IPS DF 19.7 (cell line): Measurements from ENCODE around the gene TRAP1.

Experiments
- DNase-seq: peaks from one replicate; pipeline ENCODE4 v3.0.0-alpha.2; 2013; ENCODE audit warnings: low read depth, low spot score

The TRAP1 gene

DNA sequence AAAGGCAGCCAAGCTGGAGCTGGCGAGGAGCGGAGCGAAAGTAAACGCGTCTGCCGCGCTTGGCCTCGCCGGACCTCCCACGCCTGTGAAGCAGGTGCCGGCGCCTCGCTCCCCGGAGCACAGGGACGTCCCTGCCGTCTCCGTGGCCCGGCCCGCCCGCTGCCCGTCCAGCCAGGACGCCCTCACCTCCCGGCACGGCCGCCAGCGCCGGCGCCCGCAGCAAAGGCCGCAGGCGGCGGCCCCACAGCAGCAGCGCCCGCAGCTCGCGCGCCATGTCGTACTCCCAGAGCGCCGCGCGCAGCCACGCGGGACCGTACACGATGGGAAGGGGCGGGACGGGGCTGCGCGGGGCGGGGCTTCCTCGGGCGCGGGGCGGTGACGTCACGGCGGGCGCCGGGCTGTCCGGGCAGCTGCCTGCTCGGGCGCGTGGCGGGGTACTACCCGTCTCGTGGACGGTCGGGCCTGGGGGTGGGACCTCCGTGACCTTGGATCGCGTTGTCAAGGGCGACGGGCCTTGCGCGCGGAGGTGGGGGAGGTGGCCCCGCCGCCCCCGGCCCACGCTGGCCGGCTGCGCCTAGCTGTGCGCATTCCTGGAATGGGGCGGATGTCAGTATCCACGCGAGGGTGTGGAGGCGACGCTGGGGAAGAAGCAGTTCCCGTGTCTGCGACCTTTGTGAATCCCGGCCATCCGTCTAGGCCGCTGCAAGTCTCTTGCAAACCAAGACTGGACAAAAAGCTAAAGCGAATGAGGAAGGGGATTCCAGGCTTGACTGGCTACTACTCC, at the start of gene TRAP1:
Gene TRAP1, minus strand, starts transcription at position 290 of the 784 bp plus-strand sequence. Its CDS starts 16 bp downstream, at position 274.
- DNase-seq: no peak

- DNase-seq: no peak
Observed at GRCh38 chr16:3766177-3766576, 48.9 kb upstream of the TRAP1 start.

DNA sequence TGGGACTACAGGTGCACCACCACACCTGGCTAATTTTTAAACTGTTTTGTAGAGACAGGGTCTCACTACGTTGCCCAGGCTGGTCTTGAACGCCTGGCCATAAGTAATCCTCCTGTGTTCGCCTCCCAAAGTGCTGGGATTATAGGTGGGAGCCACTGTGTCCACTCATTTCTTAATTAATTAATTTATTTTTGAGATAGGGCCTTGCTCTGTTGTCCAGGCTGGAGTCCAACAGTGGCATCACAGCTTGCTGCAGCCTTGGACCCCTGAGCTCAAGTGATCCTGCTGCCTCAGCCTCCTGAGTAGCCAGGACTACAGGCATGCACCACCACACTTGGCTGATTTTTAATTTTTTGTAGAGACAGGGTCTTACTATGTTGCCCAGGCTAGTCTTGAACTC, 47.1 kb upstream of the TRAP1 start:
- no peak for DNase-seq

DNA sequence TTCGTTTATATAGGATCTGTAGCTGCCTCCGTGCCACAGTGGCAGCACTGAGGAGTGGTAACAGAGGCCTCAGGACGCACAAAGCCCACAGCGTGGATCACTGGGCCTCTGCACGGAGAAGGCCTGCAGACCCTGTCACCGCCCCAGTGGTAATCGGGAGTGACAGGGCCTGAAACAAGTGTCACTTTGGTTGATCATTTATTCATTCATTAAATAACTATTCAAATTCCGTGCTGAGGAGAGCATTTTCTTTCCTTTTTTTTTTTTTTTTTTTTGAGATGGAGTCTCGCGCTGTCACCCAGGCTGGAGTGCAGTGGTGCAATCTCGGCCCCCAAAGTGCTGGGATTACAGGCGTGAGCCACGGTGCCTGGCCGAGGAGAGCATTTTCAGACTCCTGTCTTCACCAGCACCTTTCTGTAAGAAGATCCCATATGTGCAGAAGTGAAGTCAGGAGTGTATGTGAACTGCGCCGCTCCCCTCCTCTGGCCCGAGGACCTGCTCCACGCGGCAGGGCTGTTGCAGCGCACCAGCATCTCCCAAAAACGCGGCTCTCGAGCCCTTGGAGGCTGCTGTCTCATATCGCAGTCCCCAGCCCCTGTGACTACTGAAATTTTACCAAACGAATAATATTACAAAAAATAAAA, 44.9 kb upstream of the TRAP1 start:
- DNase-seq: no peak

GRCh38 chr16:3761375-3762106, 44.2 kb upstream of the TRAP1 start:
- no peak for DNase-seq

GRCh38 chr16:3760518-3760917, 43.2 kb upstream of the TRAP1 start:
- no peak for DNase-seq

- no peak for DNase-seq
Observed at GRCh38 chr16:3759736-3760135, 42.4 kb upstream of the TRAP1 start.

- no peak for DNase-seq
Observed at GRCh38 chr16:3756113-3756512, 38.8 kb upstream of the TRAP1 start.

DNA sequence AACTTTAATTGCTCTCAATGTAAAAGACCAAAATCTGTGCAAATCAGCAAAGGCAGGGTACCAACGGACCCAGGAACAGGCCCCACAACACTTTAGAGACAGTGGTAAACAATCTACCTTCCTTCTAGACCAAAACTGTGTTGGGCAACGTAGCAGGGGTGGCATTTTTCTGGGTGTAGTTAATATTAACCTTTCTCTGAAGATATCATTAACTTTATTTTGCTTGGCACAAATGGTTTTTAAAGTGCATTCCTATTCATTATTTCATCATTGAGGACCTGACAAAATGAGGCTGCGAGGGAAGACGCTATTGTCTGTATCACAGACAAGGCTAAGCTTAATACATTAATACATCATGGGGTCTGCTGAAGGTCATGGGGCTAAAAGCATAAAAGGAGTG, 37.9 kb upstream of the TRAP1 start:
- no peak for DNase-seq

DNA sequence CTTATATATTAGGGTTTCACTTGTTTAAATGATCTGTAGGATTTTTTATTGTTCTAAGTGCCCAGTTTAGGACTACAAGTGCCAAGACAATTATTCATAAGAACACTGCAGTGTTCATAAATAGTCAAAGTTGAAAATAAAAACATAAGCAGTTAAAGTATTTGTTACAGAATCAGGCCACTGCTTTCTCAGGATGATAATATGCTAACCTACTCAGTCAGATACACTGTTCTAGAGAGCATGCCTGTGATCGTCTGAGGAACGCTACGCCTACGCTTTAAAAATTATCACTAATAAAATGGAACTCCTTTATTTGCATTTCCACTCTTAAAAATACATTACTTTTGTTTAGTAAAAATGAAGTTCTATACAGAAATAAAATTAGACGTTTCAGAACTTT, 37.4 kb upstream of the TRAP1 start:
- no peak for DNase-seq

DNA sequence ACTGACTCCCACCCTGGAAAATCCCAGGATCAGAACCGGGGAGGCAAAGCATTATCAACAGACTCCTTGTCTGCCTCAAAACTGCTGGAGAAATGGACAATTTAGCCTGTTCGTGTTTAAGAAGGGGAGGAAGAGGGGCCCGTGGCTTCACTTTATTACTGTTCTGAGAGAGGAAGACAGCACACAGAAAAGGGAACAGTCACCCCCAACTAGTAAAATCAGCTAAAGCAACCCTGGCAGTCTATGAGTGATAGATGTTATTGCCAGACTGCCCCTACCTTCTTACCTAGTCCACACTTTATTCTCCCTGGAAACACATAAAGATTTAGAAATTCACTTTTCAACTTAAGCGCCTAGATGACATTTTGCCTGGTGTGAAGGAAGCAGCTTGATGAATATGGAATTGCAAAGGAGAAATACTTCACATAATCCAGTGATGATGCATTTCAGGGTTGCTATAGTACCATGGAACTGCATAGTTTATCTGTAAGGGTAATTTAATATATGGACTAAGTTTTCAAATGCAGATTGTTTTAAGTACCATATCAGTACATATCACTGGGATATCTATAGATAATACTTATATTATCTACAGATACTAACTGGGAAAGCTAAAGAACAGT, 36.9 kb upstream of the TRAP1 start:
- no peak for DNase-seq

- DNase-seq: no peak
Observed at GRCh38 chr16:3752984-3753383, 35.7 kb upstream of the TRAP1 start.

GRCh38 chr16:3751878-3752277, 34.6 kb upstream of the TRAP1 start:
- DNase-seq: no peak

DNA sequence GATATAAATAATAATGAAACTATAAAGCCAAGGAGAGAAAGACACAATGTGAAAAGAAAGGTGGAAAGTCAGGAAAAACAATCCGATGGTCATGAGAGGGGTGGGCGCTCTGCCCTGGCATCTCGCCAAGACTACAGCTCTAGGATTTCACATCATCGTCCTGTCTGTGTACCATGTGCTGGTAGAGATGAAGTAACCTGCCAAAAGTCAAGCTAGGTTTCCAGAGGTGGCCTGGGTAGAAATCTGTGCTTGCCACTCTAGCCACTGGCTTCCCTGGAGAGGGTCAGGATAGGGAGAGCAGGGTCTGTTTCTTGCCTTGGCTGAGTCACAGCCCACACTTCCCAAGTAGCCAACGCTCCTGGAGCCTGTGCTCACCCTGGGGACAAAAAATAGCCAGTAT, 31.0 kb upstream of the TRAP1 start:
- no peak for DNase-seq

DNA sequence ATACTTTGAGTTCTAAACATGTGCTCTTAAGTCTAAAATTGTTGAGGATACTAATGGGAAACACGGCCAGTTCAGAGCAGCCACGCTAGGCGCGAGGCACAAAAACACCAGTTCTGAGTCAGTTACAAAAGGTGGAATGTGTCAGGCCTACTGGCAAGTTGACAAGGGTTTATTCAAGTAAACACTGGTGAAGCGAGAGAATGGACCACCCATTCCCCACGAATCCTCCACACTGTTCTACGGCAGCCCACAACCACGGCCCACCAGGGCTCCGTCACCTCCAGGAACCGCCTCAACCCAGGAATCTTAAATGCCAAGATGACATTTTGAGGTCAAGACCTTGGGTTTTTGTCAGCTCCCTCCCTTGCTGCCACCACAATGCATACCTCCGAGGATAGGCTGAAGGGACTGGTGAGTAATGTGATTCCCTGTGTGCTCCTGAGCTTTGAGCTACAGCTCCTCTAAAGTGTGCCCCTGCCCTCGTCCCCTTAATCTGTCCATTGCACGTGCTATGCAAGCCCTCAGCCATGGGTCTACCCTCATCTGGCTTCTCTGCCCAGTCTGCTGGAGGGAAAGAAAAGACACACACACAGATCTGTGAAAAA, 28.5 kb upstream of the TRAP1 start:
- DNase-seq: no peak

DNA sequence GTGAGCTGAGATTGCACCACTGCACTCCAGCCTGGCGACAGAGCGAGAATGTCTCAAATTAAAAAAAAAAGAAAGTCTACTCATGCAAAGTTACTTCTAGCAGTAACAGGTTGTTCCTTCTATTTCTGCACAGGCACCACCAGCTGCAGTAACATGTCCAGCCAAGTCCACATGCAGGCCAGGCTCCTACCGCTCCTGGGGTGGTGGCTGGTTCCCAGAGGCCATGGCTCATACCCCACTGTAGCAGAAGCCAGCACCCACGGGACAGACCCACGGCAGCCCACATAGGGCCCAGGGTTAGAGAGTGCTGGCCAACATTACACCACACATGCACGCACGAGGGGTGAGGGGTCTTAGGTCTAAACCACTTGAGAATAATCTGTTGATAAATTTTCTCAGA, 26.7 kb upstream of the TRAP1 start:
- DNase-seq: no peak

DNA sequence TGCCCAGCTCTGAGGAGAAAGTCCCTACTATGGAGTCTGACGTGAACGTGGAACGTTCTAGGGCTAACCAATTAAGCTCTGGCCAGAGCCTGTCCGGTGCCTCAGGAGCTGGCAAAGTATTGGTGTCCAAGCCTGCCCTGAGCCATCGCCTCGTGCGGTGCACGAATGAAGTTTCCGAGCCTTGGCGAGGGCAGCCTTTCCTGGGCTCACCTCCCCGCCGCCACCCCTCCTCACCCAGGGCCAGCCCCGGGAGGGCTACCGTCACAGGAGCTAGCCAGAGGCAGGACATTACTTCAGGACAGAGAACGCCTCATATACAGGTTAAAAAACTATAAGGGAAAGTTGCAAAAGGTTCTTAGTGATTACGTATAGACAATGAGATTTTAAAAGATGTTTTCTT, 23.6 kb upstream of the TRAP1 start:
- no peak for DNase-seq

DNA sequence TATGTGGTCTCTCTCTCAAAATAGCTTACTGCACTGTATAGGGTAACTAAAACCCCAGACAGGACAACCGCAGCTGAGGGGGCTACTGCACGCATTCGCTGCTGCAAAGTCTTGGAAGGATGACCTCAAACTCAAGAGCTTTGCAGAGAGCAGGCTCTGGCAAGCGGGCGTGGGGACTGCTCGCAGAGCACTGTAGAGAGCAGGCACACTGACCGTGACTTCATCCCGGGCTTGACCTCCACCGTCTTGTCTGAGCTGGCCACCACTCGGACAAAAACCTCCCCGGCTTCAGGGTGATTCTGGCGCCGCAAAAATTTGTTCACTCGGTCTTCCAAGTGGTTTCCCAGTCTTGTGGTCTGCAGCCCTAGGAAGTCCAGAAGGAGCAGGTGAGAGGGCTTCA, 22.9 kb upstream of the TRAP1 start:
- DNase-seq: no peak

DNA sequence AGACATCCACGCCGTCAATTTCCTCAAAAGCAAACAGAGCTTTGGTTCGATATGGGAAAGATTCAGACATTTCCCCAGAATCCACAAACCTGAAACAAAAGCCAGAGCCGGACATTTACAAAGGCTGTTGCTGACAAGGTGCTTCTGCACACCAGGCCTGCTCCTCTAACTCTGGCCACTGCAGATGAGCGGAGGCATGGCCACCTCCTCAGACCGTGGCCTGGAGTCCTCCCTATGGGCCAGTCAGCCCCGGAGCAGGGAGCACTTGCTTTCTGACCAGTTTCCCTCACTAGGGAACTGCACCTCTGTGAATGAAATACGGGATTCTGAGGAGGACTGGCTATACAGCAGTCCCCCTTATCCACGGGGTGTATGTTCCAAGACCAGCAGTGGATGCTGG, 22.3 kb upstream of the TRAP1 start:
- no peak for DNase-seq

DNA sequence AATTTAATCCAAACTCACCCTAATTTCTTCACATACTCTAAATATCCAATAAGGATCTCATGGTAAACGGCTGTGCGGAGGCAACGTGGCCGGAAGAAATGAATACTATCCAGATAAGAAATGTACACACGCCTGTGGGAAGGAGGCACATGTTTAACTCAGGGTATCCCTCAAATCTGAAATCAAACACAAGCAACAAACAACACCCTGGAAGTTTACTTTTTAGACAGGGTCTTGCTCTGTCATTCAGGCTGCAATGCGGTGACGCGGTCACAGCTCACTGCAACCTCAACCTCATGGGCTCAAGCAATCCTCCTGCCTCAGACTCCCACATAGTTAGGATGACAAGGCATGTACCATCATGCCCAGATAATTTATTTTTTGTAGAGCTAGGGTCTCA, 21.2 kb upstream of the TRAP1 start:
- no peak for DNase-seq

- no peak for DNase-seq
Observed at GRCh38 chr16:3738128-3738527, 20.8 kb upstream of the TRAP1 start.

DNA sequence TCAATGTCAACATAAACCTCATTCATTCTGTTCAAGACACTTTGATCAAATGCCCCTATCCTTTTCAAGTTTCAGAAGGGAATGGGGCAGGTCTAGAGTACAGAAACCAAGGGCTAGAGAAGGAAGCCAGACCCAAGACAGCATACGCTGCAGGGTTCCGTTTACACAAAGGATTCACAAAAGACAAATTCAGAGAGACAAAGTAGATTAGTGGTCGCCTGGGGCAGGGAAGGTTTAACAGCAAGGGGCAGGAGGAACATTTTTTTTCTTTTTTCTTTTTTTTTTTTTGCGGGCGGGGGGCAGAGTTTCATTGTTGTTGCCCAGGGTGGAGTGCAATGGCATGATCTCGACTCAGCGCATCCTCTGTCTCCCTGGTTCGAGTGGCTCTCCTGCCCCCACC, 19.9 kb upstream of the TRAP1 start:
- no peak for DNase-seq
